HG02763 (cell line): ENCODE data around the gene RNF144A.

Source experiments
- ATAC-seq: cut with Tn5 transposase; IDR thresholded peaks from one replicate; pipeline ENCODE4 v1.9.1; 2021; ENCODE audit warnings: mild to moderate bottlenecking, moderate library complexity; ENCODE audit not compliant: unreplicated experiment

Gene RNF144A

GRCh38 chr2:6945821-6946220 is 28.6 kb downstream of the RNF144A start:
- ATAC-seq = no peak

- no peak for ATAC-seq
These were observed 29.5 kb downstream of the RNF144A start for GRCh38 chr2:6946722-6947121.

- ATAC-seq = no peak
These were observed 30.9 kb downstream of the RNF144A start for GRCh38 chr2:6947929-6948676.

GRCh38 chr2:6948677-6949351 is 31.6 kb downstream of the RNF144A start:
- ATAC-seq = no peak

- ATAC-seq = no peak
These were observed 33.8 kb downstream of the RNF144A start for GRCh38 chr2:6951046-6951445.

GRCh38 chr2:6952101-6952500 is 34.9 kb downstream of the RNF144A start:
- ATAC-seq = no peak

- no peak for ATAC-seq
These were observed 37.4 kb downstream of the RNF144A start for GRCh38 chr2:6954586-6954985.

- no peak for ATAC-seq
These were observed 38.4 kb downstream of the RNF144A start for GRCh38 chr2:6955511-6956136.

- no peak for ATAC-seq
These were observed 39.4 kb downstream of the RNF144A start for GRCh38 chr2:6956566-6956965.

- no peak for ATAC-seq
These were observed 40.0 kb downstream of the RNF144A start for GRCh38 chr2:6957031-6957714.

- ATAC-seq = no peak
These were observed 40.9 kb downstream of the RNF144A start for GRCh38 chr2:6957910-6958615.

- no peak for ATAC-seq
These were observed 41.5 kb downstream of the RNF144A start for GRCh38 chr2:6958616-6959235.

- no peak for ATAC-seq
These were observed 42.5 kb downstream of the RNF144A start for GRCh38 chr2:6959751-6960150.

- no peak for ATAC-seq
These were observed 43.4 kb downstream of the RNF144A start for GRCh38 chr2:6960659-6961058.

- ATAC-seq = no peak
These were observed 46.5 kb downstream of the RNF144A start for GRCh38 chr2:6963727-6964126.

GRCh38 chr2:6965071-6965795 is 48.0 kb downstream of the RNF144A start:
- ATAC-seq = no peak

GRCh38 chr2:6966446-6966940 is 49.3 kb downstream of the RNF144A start:
- no peak for ATAC-seq

GRCh38 chr2:6967301-6967700 is 50.1 kb downstream of the RNF144A start:
- no peak for ATAC-seq

- no peak for ATAC-seq
These were observed 51.3 kb downstream of the RNF144A start for GRCh38 chr2:6968319-6969100.
